Glutamatergic neuron (in vitro differentiated cells): ENCODE measurements around the gene AGAP1. TPM values are rescaled to one million over a fixed set of nuclear protein-coding genes. Genes with fewer than 3 reads are reported as not detected.

Experiments used
- DNase-seq: peaks from one replicate; pipeline ENCODE4 v3.0.0; 2022
- H3K27ac Mint-ChIP-seq: one replicate; pipeline ENCODE4 v1.8.0; 2020; ENCODE audit warnings: mild to moderate bottlenecking, mixed read lengths, inconsistent platforms; ENCODE audit not compliant: unreplicated experiment
- H3K27me3 Mint-ChIP-seq: one replicate; pipeline ENCODE4 v1.8.0; 2020; ENCODE audit warnings: mild to moderate bottlenecking, moderate library complexity, mixed read lengths, inconsistent platforms; ENCODE audit not compliant: unreplicated experiment
- H3K36me3 Mint-ChIP-seq: one replicate; pipeline ENCODE4 v1.8.0; 2020; ENCODE audit warnings: mild to moderate bottlenecking, mixed read lengths, inconsistent platforms; ENCODE audit not compliant: unreplicated experiment
- H3K4me1 Mint-ChIP-seq: one replicate; pipeline ENCODE4 v1.8.0; 2020; ENCODE audit warnings: mild to moderate bottlenecking, low read depth, mixed read lengths, inconsistent platforms; ENCODE audit not compliant: unreplicated experiment
- H3K4me3 Mint-ChIP-seq: one replicate; pipeline ENCODE4 v1.8.0; 2020; ENCODE audit warnings: mild to moderate bottlenecking, mixed read lengths, inconsistent platforms; ENCODE audit not compliant: unreplicated experiment
- H3K9me3 Mint-ChIP-seq: one replicate; pipeline ENCODE4 v1.8.0; 2020; ENCODE audit warnings: mild to moderate bottlenecking, moderate library complexity, mixed read lengths, inconsistent platforms; ENCODE audit not compliant: unreplicated experiment
- CTCF ChIP-seq: fragments of 200-600 bp; sonication (generic); IDR thresholded peaks from one replicate; pipeline ENCODE4 v1.5.0; 2021; ENCODE audit not compliant: partially characterized antibody, unreplicated experiment
- total RNA-seq: library from RNA; stranded (reverse); fragmentation: NEBNext Ultra II Directional; extraction: Animal tissue kit (Norgen Biotek cat#: 25700); gene quantifications from one replicate; pipeline ENCODE4 v1.2.1, GENCODE V29; 2021; ENCODE audit not compliant: unreplicated experiment

The AGAP1 gene
- total RNA-seq, 1 donor from 2014 or later: 153 TPM

DNA sequence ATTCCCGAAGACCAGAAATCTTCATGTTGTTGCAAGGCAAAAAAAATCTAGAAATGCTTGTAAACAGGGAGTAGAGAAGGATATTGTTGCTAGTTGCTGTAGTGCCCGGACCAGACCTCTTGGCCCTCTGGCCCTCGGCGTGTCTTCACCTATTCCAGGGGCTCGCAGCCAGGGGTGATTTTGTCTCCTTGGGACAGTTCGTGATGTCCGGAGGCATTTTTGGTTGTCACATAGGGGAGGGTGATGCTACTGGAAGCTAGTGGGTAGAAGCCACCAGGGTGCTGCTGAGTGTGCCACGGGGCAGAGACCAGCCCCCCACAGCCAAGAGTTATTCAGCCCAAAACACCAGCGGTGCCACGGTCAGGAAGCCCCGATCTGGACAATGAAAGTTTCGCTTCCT lies 443.7 kb downstream of the AGAP1 start:
- peaks cover 29% of the 10 kb centered on the region for H3K36me3 Mint-ChIP-seq
- H3K4me3 Mint-ChIP-seq: no peak overlapping the region
- H3K27me3 Mint-ChIP-seq: peaks cover 2% of the 10 kb centered on the region
- H3K9me3 Mint-ChIP-seq: peaks cover 16% of the 10 kb centered on the region
- peaks cover 14% of the 10 kb centered on the region for H3K4me1 Mint-ChIP-seq
- H3K27ac Mint-ChIP-seq: no peak overlapping the region
- no peak for TF ChIP-seq CTCF
- no peak for DNase-seq

DNA sequence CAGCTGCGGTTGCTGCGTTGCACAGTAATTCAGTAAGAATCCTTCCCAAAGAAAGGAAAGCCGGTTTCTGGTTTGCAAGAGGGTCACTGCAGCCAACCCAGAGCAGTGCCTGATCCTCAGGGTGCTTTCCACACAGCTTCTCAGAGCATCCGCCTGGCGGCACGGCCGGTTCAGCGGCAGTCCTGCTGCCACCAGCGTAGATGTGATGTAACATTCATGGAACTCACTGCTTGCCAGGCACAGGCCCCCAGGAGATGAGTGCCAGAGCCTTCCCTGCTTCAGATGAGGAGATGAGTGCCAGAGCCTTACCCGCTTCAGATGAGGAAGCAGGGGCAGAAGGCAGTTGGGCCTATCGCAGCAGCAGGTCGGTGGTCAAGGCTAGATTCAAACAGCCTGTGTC lies 444.1 kb downstream of the AGAP1 start:
- Mint-ChIP-seq H3K4me1 (peaks cover 14% of the 10 kb centered on the region), H3K27ac (no peak overlapping the region), H3K9me3 (peaks cover 16% of the 10 kb centered on the region), H3K4me3 (no peak overlapping the region), H3K27me3 (peaks cover 2% of the 10 kb centered on the region), H3K36me3 (peaks cover 29% of the 10 kb centered on the region)
- DNase-seq: no peak
- TF ChIP-seq CTCF: no peak

GRCh38 chr2:235938611-235939010 lies 444.8 kb downstream of the AGAP1 start:
- Mint-ChIP-seq H3K4me1 (peaks cover 14% of the 10 kb centered on the region), H3K27me3 (no peaks in the 10 kb centered on the region), H3K4me3 (no peak overlapping the region), H3K36me3 (peaks cover 29% of the 10 kb centered on the region), H3K9me3 (peaks cover 13% of the 10 kb centered on the region), H3K27ac (no peak overlapping the region)
- DNase-seq: no peak
- no peak for TF ChIP-seq CTCF

DNA sequence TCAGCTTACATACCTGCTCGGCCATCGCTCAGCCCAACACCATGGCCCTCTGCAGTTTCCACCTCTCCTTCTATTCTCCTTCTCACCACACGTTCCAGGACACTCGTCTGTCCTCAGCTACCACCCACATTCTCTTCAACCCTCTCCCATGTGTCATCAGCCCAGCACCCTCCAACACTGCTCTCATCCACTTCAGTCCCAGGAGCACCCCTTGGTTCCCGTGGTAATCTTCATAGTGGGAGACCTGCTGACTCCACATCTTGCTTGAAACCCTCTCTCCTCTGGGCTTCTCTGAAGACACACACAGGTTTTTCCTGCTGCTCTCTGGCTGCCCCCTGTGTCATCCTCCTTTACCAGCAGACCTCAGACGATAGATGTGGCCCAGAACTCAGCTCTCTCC lies 445.6 kb downstream of the AGAP1 start:
- Mint-ChIP-seq H3K4me1 (peaks cover 14% of the 10 kb centered on the region), H3K36me3 (peaks cover 29% of the 10 kb centered on the region), H3K27me3 (no peaks in the 10 kb centered on the region), H3K27ac (no peak overlapping the region), H3K9me3 (peaks cover 13% of the 10 kb centered on the region), H3K4me3 (no peak overlapping the region)
- no peak for DNase-seq
- TF ChIP-seq CTCF: no peak

GRCh38 chr2:235940330-235940729 lies 446.5 kb downstream of the AGAP1 start:
- H3K27me3 Mint-ChIP-seq: no peaks in the 10 kb centered on the region
- no peak overlapping the region for H3K4me3 Mint-ChIP-seq
- peaks cover 29% of the 10 kb centered on the region for H3K36me3 Mint-ChIP-seq
- TF ChIP-seq CTCF: no peak
- H3K9me3 Mint-ChIP-seq: peaks cover 13% of the 10 kb centered on the region
- no peak overlapping the region for H3K27ac Mint-ChIP-seq
- H3K4me1 Mint-ChIP-seq: peaks cover 9% of the 10 kb centered on the region
- no peak for DNase-seq
